CD4-positive, alpha-beta T cell treated with Interleukin-17A for 1 hour (primary cell): ENCODE measurements around the gene FOXI3.

Experiments used
- DNase-seq: peaks from one replicate; pipeline ENCODE4 v3.0.0-alpha.2; 2020

FOXI3 gene

GRCh38 chr2:88452565-88452905 is at the start of gene FOXI3:
Gene FOXI3 (minus strand): TSS chr2:88452693. CDS start chr2:88452535, 158 bp downstream.
- DNase-seq: no peak

DNA sequence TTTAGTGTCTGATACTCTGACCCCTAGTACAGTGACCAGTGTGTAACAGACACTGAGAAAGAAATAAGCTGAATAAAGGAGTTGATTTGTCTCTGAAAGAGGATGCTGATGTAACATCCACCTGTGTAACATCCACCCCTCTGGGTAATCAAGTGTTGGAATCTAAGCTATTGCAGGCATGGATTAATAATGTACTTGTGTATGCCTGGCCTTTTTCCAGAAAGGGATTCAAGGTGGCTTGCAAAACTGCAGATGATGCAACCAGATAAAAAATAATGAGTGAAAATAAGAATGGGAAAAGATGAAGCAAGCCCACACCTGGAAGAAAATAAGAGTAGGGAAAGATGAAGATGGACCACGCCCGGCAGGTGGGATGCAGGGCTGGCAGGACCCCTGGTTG is 48.2 kb upstream of the FOXI3 start:
- no peak for DNase-seq

GRCh38 chr2:88499204-88499603 is 46.7 kb upstream of the FOXI3 start:
- DNase-seq: no peak

DNA sequence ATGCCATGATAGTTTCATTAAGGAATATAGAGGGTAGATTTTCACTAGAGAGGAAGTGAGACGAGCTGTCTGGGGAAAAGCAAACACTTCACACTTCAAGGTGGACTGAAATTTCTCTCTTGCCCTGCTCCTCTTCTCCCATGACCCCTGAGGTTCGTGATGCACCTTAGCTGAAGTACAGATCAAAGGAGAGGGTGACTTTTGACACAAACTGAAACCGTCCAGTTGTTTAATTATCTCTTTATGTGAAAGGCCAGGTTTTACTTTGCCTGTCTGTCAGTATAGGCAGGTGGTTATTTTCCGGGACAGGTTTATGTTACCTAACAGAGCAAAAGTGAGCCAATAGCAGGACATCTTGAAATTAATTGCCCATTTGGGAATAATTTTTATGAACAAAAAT is 41.0 kb upstream of the FOXI3 start:
- no peak for DNase-seq

DNA sequence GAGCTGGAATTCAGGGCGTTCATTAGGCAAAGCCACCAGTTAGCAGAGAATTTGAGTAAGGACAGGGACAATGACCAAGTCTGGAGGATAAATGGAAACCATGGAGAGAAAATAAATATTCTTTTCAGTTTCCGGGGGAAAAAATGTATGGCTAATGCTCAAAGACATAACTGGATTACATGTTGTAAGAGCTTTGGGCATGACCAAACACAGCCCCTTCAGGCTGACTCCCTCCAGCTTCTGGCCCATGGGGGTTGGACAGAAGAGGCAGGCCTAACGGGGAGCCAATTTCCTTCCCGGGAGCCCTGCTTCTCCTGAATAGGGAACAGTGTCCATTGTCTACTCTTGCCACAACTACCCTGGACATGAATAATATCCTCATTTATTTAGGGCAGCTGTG is 39.5 kb upstream of the FOXI3 start:
- no peak for DNase-seq

DNA sequence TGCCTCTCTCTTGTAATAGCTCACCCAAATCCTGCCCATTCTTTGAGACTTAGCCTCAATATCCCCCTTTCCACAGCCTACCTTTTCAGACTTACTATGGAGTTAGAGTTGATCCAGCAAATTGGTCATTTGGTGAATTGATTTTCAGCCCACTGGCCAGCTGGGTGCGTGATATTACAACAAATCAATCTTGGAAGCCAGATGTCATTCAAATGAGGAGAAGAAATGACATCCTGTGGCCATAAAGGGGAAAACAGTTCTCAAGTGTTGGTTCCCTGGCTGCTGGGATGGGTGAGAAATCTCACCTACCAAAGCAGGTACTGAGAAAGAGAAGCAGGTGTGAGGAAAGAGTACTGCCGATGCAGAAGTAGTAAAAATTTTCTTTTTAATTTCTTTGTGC is 36.7 kb upstream of the FOXI3 start:
- no peak for DNase-seq

GRCh38 chr2:88483200-88483599 is 30.7 kb upstream of the FOXI3 start:
- no peak for DNase-seq

DNA sequence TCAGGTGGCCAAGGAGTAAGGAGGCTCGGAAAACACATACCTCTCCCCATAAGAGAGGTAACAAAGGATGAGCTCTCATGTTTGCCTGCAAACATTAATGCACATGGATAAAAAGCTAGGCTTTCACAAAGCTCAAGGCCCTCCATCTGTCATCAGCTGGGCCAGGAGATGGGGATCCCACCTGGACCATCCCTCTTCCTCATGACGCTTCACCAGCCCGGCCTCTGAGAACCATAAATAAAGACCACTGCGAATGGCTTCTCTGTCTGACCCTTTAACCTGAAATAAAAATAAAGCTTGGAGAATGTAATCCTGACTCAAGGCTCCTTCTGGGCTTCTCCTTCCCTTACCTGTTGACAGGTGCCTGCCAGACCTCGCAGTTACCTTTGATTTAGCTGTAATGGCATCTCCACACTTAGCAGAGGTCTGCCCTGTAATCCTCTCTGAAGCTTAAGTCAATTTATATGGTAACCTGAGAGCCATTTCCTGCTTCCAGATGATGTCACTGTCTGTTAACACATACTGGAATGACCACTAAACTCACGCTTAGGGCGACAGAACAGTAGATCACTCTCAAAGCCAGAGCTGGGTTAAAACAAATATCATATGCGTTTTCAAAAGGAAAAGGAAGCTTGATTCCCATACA is 29.3 kb upstream of the FOXI3 start:
- no peak for DNase-seq

DNA sequence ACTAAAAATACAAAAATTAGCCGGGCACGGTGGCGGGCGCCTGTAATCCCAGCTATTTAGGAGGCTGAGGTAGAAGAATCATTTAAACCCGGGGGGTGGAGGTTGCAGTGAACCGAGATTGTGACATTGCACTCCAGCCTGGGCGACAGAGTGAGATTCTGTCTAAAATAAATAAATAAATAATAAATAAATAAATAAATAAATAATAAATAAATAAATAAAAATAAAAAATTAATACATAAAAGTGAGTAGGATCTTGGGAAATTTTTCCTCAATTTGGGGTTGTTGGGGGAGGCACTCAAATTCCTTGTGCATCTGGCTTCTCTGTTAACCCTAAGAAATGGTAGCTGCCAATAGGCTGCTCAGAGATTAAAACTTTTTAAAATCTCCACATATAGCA is 20.3 kb upstream of the FOXI3 start:
- DNase-seq: no peak

DNA sequence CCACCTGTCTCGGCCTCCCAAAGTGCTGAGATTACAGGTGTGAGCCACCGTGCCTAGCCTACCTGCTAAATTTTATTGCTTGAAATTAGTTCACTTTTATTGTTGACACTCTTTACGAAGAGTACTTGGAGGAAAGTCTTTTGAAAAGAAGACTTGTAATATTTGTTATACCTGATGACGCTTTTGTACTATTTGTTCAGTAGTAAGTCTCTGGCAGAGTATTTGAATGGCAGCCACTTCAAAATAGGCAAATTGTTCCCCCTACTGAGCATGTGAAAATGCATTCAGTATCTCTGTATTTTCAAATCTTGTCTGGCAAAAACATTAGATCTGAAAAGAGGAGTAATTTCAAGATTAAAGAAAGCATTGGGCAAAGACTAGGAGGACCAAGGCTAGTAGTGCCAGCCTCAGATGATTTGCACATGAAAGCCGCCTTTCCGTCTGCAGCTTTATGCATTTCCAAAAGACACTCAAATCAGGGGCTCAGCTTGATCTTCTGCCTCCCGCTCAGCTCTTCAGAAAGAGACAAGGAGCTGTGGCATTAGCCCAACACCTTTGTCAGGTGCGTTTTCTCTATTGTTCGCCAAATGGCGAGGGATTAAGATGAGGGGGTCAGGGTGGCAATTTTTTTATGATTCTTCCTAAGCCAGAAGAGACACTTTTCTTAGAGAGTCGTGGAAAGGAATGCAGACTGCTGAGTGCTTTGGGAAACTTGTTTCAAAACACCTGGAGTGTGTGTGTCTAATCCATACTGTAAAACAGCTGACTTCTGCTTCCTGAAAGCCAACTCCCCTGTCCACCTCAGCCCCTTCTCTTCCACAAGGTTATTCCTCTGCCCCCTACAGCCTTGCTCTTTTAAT is 18.8 kb upstream of the FOXI3 start:
- no peak for DNase-seq

DNA sequence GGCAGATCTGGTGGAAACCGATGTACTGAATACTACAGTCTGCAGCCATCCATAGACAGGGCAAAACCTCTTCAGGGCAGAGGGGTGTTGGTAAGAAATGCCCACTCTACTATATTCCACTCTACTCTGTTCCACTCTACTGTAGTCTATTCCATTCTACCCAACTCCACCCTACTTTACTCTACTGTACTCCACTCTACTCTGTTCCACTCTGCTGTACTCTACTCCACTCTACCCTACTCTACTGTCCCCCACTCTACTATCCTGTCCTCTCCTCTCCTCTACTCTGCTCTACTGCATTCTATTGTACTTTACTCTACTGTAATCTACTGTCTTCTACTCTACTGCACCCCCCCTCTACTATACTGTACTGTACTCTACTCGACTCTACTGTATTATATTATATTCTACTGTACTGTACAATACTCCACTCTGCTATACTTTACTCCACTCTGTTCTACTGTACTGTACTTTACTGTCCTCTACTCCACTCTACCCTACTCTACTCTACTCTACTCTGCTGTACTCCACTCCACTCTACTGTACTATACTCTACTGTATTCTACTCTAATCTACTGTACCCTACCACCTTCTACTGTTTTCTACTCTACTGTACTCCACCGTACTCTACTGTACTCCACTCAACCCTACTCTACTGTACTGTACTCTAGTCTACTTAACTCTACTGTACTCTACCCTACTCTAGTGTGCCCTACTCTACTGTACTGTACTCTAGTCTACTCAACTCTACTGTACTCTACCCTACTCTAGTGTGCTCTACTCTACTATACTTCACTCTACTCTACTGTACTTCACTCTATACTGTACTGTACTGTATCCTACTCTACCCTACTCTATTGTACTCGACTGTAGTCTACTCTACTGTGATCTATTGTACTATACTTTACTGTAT is 17.0 kb upstream of the FOXI3 start:
- no peak for DNase-seq

- DNase-seq: no peak
These were observed 11.7 kb upstream of the FOXI3 start for GRCh38 chr2:88464153-88464552.

- no peak for DNase-seq
These were observed 6.1 kb upstream of the FOXI3 start for GRCh38 chr2:88458633-88459032.

DNA sequence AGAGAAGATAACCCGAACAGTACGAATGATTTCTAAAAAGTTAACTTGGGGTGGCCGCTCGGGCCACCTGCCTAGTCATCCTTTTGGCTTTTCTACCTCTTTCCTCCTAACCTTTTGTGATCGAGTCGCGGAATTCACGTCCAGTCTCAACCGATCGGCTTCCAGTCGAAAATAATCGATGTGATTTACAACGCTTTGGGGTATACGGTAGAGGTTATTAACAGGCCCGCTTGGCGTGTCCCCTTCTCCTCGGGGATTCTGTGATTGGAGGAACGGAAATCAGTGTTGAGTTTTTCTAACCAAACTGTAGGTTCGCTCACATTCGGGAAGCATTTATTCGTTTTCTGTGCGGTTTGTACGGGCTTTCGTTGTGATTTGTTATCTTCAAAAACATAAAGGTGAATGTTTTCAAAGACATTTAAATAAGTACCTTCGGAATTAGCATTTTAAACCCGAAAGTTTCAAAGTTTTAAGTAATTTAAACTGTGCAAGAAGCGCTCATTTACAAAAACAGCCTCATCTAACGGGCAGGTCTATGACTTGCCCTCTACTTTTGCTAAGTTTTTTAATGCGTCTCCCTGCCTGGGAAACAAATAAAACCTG is 588 bp upstream of the FOXI3 start:
- no peak for DNase-seq

DNA sequence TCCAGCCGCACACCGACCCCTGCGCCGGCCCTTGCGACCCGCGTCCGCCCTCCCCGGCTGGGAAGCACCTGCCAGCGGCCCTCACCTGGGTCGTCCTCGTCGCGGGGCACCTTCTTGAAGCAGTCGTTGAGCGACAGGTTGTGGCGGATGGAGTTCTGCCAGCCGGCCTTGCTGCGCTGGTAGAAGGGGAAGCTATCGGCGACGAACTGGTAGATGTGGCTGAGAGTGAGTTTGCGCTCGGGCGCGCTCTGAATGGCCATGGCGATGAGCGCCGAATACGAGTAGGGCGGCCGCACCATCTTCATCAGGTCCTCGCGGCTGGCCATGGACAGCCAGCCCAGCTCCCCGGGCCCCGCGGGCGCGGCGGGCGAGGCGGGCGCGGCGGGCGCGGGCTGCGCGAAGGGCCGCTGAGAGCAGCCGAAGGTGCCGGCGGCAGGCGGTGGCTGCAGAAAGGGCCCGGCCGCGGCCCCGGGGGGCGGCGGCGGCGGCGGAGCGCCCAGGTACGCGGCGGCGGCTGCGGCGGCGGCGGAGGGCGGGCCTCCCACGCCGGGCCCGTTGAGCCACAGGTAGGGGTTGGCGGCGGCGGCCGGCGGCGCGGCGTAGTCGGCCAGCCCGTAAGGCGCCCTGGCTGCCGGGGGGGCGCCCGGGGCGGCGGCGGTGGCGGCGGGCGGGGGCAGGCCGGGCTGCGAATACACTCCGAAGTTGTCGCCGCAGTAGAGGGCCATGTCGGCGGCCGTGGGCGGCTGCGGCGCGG is 505 bp downstream of the FOXI3 start:
- DNase-seq: no peak

DNA sequence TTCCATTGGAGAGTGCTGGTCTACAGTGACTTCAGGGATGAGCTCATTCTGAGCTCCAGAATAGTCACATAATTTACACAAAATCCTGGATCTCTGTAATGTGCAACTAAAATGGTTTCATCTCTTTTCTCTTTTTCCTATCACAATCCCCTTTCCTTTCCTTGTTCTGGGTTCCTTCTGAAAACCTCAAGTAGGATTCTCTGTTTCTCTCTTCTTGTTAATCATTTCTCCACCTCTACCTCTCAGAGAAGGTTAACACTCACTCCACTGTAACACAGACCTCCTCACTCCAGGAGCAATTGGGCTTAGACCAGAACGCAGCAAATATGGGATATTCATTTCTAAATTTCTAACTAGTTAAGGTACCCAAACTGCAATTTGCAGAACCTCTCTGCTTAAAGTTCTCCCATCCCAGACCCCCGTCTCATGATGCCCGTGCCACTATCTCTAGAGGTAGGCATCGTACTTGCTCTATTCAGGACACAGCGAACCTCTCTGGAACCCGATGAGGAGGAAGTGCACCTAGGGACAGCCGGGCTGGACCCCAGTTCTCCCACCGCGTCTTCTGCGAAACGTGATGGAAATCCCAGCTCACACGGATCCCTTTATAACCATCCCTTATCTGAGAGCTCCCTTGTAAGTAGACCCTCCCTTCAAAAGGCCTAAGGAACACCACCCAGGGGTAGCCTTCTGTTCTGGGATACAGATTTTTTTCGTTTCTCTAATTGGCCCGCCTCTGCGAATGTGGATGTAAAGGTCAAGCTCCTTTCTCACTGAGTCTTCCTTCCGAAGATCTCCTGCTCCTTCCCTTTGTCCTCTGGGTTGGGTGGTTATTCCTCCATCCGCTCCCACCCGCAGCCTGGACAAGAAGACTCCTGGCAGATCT is 1.3 kb downstream of the FOXI3 start:
- DNase-seq: no peak

- no peak for DNase-seq
These were observed 2.3 kb downstream of the FOXI3 start for GRCh38 chr2:88450186-88450585.

GRCh38 chr2:88448248-88448647 is 4.2 kb downstream of the FOXI3 start:
- DNase-seq: no peak

DNA sequence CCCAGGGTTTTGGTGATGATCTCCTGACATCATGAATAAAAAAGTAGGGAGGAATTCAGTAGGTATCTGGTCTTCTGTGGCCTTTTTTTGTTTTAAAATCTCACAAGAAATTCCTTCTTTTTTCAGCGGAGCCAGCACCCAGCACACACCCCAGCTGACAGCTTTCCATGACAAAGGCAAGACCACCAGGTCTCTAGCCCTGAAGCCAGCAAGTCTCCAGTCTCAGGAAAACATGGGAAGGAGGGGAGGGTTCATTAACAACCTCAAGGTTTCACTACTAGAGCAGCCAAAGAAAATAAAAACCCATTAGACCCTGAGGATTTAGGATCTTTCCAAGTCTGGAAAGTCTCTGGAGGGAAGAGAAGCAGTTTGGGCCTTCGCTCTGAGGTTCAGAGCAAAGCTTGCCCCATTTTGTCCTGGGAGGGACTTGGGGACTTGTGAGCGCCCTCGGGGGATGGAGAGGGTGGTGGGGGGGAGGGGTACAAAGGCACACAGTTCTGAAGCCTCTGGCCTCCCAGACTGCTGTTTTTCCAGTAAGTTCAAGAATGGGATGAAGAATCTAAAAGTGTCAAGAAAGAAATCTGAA is 9.0 kb downstream of the FOXI3 start:
- DNase-seq: no peak

DNA sequence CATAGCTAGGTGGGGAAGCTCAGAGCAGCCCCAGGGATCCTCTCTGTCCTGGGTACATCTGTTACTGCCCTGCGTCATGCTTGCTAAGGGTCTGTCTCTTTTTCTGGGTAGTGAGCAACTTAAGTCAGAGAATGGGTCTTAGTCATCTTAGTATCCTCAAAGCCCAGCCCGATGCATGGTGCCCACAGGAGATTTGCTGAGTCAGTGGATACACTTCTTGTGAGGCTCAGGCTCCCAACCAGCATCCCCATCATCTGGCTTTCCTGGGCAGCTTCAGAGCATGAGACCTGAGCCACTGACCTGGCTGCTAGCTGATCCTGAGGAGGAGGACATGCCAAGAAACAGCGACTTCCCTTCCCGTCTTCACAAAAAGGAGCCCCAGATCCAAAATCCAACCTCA is 10.0 kb downstream of the FOXI3 start:
- DNase-seq: no peak

GRCh38 chr2:88442061-88442460 is 10.4 kb downstream of the FOXI3 start:
- DNase-seq: no peak
